Cardiac ventricle fibroblast (primary cell): Measurements from ENCODE around the gene MRPL52. TPM values are rescaled to one million over a fixed set of nuclear protein-coding genes. Genes with fewer than 3 reads are reported as not detected.

ENCODE experiments used
- total RNA-seq: library from RNA; depleted of rRNA; stranded (reverse); fragments of >200 nt; gene quantifications from 2 replicates; pipeline ENCODE4 v1.2.3, GENCODE V29; 2015

The MRPL52 gene
- total RNA-seq = 49.5 and 133 TPM in 2 replicates

DNA sequence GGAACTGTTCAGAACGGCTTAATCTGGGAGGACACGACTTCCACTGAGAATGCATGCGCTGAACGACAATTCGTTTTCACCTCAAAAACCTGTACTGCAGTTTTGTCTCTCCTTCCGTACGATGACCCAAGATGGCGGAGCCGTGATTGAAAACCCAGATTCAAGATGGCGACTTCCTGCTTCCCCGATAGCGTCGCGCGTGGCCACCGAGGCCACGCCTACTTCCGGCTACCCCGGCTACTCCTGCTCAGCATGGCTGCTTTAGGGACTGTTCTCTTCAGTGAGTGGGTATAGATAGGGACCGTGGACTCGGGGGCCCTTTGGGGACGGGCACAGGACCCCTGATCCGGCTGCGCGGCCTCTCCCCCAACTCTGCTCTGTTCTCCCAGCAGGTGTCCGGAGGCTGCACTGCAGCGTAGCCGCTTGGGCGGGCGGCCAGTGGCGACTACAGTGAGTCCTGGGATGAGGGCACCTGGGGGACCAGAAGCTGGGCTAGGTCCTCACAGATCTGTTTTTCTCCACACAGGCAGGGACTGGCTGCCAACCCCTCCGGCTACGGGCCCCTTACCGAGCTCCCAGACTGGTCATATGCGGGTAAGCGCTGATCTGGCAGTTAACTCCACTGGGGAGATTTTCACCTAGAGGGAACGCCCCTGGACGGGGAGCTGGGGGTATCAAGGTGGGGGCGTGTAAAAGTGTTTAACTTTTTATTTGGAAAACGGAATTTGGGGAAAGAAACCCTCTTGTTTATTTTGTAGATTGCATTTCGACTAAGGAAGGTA is at the start of gene MRPL52:
MRPL52 (plus strand) TSS at position 227 of the 782 bp plus-strand sequence; CDS start at position 253, 26 bp downstream.

GRCh38 chr14:22814941-22815713 is 14.6 kb upstream of the MRPL52 start, which contains the start of gene SLC7A7:
SLC7A7 (minus strand) TSS chr14:22815435; CDS start chr14:22813398, 2,037 bp downstream.

GRCh38 chr14:22836301-22837113 is 6.8 kb downstream of the MRPL52 start, which contains the start of gene MMP14:
MMP14 (plus strand) TSS chr14:22836585; CDS start chr14:22836818, 233 bp downstream.

DNA sequence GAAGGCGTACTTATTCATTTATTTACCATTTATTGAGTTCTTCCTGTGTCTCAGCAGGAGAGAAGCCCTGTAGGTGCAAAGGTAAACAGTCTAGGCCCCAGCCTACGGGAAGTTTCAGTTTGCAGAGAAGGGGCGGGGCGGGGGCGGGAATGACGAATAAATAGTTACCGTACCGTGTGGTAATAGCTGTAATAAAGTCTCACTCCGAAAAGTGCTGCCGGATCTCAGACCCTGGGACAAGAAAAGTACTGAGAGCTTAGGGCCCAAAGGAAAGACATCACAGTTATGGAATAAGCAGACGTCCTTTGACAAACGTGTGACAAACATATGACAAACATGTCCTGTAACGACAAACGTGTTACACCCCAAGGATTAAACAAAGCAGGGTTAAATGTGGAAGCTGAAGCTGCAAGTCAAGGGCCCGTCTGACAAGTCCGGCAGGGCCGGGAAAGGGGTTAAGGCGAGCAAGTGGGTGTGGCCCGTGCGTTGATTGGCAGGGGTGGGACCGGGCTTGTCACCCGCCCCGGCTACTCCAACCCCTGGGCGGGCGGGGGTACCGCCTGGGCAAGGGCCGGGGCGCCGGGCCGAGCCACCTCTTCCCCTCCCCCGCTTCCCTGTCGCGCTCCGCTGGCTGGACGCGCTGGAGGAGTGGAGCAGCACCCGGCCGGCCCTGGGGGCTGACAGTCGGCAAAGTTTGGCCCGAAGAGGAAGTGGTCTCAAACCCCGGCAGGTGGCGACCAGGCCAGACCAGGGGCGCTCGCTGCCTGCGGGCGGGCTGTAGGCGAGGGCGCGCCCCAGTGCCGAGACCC is 41.7 kb downstream of the MRPL52 start, which contains the start of gene LRP10:
LRP10 (plus strand) TSS at position 517 of the 809 bp plus-strand sequence. CDS start 564 bp downstream, outside the sequence.

DNA sequence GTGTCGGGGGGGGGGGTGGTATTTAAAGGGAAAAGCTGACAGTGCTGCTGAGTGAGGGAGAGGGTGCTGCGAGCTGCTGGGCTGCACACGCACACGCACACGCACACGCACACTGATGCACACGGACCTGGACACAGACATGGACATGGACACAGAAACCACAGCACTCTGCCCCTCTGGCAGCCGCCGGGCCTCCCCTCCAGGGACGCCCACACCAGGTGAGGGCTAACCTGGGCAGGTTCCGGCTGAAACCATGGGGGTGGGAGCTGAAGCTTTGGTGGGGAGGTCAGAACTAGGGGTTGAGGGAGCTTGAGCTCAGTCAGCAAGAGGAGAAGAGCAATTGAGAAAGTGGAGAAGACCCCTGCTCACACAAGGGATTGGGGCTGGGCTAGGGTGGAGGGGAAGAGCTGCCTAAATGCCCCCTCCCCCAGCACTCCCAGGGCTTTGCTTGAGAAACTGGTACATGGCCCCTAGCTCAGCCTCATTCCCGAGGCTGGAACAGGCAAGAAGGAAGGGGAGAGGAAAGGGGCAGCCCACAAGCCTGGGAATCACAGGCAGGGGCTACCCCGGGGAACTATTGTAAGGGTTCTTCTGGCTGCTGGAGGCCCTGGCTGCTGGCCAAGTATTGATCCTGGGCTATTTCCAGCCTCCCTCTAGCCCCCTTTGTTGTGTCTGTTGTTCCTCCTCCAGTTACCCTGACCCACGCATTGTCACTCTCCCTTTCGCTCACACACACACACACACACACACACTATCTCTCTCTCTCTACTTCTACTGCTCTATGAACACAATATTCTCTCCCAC is 53.7 kb downstream of the MRPL52 start, which contains the start of gene REM2:
REM2 (plus strand) TSS at position 50 of the 804 bp plus-strand sequence; CDS start at position 116, 66 bp downstream.

Other genes with a start within 250 kb of the MRPL52 start
- 290 and 388 TPM in 2 replicates for gene DAD1, start 240.7 kb upstream of the MRPL52 start, total RNA-seq
- 46.7 and 47.0 TPM in 2 replicates for gene ABHD4, start 231.6 kb upstream of the MRPL52 start, total RNA-seq
- gene OR6J1, start 185.5 kb upstream of the MRPL52 start, total RNA-seq = not detected in 2 replicates
- 77.9 and 96.3 TPM in 2 replicates for gene OXA1L, start 63.2 kb upstream of the MRPL52 start, total RNA-seq
- gene SLC7A7, start 14.5 kb upstream of the MRPL52 start, total RNA-seq = 2.9 and 5.5 TPM in 2 replicates
- gene MMP14, start 6.7 kb downstream of the MRPL52 start, total RNA-seq = 410 and 461 TPM in 2 replicates
- 121 and 128 TPM in 2 replicates for gene LRP10, start 41.9 kb downstream of the MRPL52 start, total RNA-seq
- gene REM2, start 53.3 kb downstream of the MRPL52 start, total RNA-seq = 0.06 TPM in 1 of 2 replicates, not detected in the other
- gene RBM23, start 89.3 kb downstream of the MRPL52 start, total RNA-seq = 91.8 and 153 TPM in 2 replicates
- gene PRMT5, start 99.5 kb downstream of the MRPL52 start, total RNA-seq = 49.7 and 55.9 TPM in 2 replicates
- 13.1 and 22.7 TPM in 2 replicates for gene HAUS4, start 127.2 kb downstream of the MRPL52 start, total RNA-seq
- gene AJUBA, start 152.7 kb downstream of the MRPL52 start, total RNA-seq = 9.9 and 12.6 TPM in 2 replicates
- gene C14orf93, start 180.3 kb downstream of the MRPL52 start, total RNA-seq = 6.4 and 9.8 TPM in 2 replicates
- gene PSMB5, start 205.0 kb downstream of the MRPL52 start, total RNA-seq = 163 and 182 TPM in 2 replicates
- not detected in 2 replicates for gene PSMB11, start 212.3 kb downstream of the MRPL52 start, total RNA-seq
- gene CDH24, start 227.6 kb downstream of the MRPL52 start, total RNA-seq = 3.2 TPM in 2 replicates